Stimulated activated CD8-positive, alpha-beta memory T cell treated with anti-CD3 and anti-CD28 coated beads, Interleukin-7, amount 100 ng/mL, for 48 hours (primary cell): Measurements from ENCODE around the gene TF.
"Not testable (repeated sequence)": the region's sequence is repeated elsewhere in the genome, so short reads cannot be mapped to it uniquely, and the experiment has no call there.

Experiments
- DNase-seq, 2 donors: peaks; one replicate each; pipeline ENCODE4 v3.0.0-alpha.2; 2020; ENCODE audit warnings: low read depth in 1 of 2; ENCODE audit errors: extremely low read depth in 1 of 2

TF gene

DNA sequence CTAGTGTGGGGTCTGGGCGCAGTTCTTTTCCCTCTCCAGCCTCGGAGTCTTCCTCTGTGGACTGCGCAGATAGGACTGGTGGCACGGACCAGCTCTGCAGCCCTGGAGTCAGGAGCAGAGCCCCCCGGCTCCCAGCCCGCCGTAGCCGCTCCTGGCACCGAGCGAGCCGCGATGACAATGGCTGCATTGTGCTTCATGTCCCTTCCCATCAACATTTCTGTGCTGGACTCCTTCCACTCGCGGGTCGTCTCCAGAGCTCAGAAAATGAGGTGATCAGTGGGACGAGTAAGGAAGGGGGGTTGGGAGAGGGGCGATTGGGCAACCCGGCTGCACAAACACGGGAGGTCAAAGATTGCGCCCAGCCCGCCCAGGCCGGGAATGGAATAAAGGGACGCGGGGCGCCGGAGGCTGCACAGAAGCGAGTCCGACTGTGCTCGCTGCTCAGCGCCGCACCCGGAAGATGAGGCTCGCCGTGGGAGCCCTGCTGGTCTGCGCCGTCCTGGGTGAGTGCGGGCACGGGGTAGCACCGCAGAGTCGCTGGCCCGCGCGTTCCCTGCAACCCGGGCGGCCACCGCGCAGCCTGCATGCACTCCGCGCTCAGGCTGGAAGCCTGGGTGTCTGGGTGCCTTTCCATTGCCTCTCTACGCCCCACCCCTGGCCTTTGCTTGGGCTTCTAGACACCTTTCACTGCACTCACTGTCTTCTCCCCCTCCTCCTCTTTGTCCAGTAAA, at the start of gene TF:
TF (plus strand) TSS at position 413 of the 731 bp plus-strand sequence; CDS start at position 461, 48 bp downstream.
- DNase-seq = no peak

DNA sequence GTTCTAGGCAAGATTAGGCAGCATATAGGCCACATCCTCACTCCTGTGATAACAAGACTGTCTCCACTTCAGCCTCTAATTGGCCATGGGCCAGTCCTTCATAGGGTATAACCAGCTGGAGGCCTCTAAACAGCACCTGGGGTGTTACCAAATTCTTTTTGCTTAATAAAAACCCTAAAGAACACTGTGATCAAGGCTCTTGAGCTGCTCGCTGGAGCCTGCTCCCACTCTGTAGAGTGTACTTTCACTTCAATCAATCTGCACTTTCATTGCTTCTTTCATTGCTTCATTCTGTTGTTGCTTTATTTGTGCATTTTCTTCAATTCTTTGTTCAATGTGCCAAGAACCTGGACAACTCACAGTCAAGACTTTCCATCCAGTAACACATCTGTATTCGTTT, 48.2 kb upstream of the TF start:
- no peak for DNase-seq

DNA sequence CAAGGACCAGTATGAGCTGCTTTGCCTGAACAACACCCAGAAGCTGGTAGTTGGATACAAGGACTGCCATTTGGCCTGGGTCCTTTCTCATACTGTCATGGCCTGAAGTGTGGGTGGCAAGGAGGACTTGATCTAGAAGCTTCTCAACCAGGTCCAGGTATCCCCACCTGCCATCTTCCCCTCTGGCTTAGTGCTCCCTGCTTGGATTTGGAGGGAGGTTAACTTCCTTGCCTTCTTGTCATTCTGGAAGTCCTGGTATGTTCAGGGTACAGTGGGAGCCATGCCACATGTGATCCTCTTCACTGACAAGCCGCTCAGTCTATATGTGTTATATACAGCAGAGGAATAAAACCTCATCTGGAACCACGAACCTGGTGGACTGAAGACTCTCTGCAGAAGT, 46.7 kb upstream of the TF start:
- DNase-seq = no peak

DNA sequence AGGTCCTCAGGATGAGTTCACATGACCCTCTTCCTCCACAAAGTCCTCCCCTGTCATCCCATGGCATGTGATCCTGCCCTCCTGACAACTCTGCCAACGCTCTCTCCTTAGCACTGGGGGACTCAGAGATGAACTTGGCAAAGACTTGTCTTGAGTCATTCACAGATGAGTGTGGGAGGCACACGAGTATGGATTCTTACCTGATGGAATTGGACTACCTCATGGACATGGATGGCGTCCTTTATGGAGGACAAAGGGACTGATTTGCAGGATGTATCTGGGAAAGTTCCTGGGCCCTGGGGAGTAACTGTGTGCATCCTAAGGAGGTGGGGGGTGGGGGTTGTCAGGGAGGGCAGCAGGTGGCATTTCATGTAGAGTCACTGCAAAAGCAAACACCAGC, 46.3 kb upstream of the TF start:
- no peak for DNase-seq

DNA sequence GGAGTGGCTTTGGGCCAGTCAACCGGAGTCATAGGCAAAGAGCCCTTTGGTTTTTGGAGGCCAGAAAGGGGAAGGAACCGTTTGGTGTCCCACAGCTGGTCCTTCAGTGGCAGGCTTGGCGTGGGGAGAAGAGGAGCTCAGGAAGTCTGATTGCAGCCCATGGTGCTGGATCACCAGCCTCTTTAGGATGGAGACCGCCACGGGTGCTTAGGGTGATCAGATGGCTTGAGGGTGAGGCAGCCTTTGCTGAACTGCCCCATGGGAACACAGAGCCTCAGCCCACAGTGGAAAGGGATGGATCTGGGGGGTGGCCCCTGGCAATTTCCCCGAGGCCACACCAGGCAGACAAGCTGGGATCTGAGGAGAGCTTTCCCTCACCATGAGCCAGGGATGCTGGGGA, 45.8 kb upstream of the TF start:
- DNase-seq = no peak

DNA sequence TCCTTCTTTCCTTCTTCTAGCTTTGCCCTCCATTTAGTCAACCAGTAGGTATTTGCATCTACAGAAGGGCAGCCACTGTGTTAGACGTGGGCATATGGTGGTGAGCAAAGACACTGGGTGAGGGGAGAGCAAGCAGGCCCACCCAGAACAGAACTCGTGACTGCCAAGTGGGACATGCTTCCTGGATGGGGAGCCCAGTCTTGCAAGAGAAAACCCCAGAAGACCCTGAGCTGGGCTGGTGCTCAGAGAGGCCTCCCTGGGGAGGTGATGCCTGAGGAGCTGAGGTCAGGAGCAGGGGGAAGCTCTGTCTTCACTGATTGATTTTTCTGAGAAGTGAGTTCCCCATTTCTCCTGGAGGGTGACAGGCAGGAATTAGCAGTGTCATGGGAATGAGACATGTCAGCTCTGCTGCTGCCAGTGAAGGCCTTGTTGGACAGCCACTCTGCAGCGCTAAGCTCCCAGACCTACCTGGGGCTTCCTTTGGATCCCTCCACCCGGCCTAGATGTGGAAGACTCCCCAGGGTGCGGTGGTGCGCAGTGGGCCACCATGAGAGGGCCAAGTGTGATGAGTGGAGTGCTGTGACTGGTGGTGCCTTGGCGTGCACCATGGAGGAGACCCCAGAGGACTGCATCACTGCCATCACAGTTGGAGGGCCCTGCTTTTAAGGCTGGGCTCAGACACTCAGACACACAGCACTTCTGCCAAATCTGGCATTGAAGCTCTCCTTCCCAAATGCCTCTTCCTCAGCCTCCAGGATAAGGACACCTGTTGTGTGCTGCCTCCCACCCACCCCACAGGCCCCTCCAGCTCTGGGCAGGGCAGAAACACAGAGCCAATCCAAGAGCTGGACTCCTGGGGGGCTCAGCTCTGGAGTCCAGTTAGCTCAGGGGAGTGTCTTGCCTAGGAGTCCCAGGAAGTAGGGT, 44.5 kb upstream of the TF start:
- no peak for DNase-seq

DNA sequence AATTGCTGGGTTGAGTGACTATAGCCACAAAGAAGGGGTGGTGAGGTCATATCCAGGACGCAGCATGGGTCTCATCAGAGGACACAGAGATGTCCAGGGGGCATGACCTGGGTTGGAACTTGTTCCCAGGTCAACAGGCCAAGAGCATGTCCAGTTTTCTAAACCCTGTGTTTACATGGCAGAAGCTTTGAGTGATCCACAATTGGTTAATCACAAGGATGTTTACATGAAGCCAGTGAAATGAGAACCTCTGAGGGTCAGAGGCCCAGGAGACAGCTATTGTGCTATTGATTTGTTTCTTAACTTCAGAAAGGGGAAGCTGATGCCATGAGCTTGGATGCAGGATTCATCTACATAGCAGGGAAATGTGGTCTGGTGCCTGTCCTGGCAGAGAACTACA, 42.3 kb upstream of the TF start:
- no peak for DNase-seq

DNA sequence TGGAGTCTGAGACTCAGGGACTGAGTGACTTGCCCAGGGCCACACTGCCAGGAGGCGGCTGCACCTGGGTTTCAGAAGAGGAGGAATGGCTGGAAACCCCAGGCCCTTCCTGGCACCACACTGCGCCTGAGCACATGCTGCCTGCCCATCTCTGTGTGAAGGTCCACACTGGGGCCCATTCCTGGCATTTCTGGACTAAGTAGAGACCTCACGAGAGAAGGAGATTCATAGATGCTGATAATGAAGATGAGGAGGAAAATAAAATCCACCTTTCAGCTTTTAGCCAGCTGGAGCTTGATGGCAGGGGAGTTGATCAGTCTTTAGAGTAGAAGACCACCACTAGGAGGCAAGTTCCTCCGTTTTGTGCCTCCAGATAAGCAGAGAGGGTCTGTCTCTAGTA, 40.2 kb upstream of the TF start:
- DNase-seq = no peak

DNA sequence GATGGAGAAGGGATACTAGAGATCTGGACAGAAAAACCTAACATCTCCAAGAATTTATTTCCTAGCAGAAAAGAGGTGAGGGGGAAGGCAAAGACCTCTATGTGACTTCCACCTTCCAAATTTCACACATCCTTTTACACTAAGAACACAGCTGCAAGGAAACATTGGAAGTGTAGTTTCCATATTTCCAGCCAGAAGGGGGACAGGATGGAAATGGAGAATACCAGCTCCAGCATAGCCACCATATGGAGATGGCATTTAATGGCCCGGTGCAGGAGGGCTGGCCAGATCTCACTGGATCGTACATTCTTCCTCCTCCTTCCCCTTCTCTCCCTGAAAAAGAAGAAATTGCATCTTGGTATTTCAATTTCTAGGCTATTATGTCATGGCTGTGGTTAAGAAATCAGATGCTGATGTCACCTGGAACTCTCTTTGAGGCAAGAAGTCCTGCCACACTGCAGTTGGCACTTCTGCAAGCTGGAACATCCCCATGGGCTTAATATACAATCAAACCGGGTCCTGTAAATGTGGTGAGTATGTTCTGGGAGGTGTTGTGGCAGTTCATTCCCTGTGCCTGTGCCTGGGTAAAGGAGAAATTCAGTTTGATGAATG, 36.9 kb upstream of the TF start:
- DNase-seq = no peak

DNA sequence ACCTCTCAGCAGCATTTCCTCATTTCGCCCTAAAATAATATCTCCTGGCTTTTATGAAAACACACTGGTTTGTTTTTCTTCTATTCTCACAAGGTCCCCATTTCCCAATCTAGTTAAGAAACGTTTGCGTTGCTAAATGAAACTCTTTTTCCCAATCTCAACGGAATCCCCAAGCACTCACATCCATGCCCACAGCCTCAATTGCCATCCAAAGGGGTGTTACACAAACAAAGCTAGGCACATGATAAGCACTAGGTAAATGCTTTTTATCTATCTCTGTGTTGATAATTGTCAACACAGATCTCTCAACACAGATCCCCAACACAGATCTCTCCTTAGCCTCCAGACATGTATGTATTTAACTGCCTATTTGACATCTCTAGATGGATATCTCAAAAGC, 35.2 kb upstream of the TF start:
- DNase-seq = no peak

DNA sequence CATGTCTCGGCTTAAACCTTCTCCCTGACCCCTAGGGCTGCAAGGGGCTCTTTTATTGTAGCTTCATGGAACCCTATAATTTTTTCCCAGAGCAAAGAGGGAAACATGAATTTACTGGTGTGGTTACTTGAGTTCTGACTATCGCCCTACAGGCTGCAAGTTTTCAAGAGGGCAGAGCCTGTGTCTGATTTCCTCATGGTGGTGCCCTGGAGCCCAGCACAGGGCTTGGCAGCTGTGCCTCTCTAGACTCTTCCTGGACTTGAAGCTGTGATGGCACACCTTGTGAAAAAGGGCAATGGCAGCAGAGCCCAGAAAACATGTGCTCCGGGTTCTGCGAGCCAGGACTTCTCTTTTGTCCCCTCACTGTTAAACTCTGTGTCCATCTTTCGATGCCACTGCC, 34.2 kb upstream of the TF start:
- no peak for DNase-seq

DNA sequence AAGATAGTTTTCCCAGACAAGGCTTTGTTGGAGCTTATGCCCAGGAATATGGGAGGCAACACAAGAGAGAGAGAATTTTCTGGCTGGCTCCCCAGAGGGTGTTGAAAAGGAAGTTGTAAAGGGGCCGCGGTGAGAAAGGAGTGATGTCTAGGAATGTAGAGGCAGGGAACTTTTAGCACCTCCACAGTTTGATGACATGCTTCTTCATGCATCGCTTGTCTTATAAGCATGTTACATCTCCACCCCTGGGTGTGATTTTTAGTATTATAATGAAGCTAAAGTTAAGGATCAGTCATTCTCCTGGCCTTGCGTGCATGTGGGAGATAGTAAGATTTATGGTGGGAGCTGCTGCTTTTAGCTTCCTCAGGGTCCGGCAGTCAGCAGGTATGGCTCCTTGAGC, 32.8 kb upstream of the TF start:
- DNase-seq = no peak

DNA sequence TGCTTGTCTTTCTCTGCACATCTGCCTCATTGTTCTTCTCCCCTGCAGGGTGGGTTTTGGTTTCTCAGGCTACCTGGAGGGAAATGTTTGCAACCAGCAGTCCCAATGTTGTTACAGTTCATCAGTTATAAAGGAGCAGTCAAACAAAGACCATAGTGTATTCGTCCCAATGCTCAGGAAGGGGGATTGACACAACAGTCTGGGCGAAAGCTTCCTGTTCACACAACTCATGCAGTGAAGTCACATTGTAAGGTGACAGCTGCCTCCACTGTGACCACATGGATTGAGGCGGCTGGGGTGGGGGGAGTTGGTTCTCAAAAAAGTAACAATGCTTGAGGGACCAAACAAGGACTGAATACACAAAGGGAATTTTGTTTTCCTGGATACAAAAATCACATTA, 28.8 kb upstream of the TF start:
- DNase-seq = no peak

DNA sequence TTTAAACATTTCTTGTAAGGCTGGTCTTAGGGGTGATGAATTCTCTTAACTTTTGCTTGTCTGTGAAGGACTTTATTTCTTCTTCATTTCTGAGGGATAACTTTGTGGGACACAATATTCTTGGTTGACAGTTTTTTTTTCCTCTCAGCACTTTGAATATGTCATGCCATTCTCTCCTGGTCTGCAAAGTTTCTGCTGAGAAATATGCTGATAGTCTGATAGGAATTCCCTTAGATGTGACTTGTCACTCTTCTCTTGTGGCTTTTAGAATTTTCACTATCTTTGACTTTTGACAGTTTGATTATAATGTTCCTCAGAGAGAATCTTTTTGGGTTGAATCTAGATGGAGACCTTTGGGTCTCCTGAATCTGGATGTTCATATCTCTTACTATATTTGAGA, 23.3 kb upstream of the TF start:
- no peak for DNase-seq

DNA sequence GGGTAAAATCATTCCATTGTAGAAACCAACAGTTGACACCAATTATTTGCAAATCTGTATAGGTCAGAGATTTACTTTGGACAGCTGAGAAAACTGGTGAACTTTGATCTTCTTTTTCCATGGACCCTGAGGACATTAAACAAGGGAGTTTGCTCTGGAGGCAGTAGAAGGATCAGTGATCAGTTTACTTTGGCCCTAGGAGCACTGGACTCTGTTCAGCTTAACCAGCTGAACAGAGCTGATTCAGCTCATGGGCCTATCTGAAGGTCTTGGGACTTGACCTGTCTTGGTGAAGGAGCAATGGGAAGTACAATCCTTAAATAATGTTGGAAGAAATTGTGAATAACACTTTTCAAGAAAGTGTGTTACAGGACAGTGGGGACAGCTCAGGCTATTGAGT, 15.2 kb upstream of the TF start:
- DNase-seq = no peak

DNA sequence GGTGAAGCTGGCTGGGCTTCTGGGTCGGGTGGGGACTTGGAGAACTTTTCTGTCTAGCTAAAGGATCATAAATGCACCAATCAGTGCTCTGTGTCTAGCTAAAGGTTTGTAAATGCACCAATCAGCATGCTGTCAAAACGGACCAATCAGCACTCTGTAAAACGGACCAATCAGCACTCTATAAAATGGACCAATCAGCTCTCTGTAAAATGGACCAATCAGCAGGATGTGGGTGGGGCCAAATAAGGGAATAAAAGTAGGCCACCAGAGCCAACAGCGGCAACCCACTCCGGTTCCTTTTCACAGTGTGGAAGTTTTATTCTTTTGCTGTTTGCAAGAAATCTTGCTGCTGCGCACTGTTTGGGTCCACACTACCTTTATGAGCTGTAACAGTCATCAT, 14.0 kb upstream of the TF start:
- not testable (repeated sequence) for DNase-seq

DNA sequence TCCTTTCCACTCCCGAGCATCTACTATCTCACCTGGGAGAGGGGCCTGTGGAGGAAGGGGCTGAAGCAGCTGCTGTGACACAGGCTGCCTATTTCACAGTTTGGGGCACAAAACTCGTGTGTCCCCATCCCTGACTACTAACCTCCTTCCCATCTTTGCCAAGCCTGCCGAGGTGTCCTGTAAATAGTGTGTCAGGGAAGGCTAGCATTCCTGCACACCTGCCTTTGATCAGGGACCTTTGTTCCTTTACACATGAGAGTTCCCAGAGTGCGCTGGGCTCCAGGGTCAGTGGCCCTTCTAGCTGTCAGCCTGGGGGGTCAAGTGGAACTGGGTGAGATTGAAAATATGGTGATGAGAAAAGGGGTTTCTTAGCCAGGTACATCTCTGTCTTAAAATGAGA, 13.0 kb upstream of the TF start:
- DNase-seq = no peak

DNA sequence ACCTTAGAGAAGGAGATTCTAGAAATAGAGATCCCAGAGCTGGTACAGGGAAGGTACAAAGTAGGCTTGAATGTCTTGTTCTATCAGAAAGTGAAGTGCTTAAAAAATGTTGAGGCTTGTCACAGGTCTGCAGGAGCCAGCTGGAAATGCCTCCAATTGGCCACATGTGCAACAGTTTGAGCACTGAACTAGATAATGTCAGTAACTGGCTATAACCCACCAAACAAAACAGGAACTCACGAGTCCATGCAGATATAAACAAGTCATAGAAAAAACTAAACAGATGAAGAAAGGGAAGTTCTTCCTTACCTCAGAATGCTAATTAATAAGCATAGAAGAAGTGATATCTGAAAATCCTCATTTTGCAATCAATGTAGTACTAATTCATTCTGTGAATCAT, 11.9 kb upstream of the TF start:
- DNase-seq = no peak

DNA sequence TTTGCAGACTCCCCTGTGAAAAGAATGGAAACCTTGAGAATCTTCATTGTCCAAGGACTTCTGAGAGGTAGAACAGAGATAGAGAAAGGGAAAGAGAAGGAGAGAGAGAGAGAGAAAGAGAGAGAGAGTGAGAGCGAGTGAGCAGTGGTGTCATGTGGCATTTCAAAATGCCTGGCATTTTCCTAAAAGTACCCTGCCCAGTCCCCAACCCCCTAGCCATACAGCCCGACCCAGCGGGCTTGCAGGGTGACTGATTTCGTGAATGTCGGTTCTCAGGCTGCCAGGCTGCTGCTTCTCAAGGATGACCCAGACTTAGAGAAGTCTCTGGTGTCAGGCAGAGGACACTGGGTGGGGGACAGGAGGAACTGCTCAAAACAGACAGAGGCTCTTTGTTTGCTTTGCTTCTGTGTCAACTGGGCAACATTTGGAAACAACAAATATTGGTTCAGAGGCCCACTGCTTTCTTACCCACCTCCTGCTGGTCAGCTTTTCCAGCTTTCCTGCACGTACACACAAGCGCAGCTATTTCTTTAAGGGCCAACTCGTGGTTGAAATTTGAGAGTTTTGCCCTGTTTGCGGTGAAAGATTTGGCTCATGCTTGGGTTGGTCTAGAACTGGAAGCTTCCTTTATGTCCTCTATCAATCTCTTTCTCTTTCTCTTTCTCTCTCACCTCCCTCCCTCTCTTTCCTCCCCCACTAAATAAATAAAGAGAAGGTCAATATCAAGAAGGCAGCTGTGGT, 3.7 kb upstream of the TF start:
- DNase-seq = no peak

DNA sequence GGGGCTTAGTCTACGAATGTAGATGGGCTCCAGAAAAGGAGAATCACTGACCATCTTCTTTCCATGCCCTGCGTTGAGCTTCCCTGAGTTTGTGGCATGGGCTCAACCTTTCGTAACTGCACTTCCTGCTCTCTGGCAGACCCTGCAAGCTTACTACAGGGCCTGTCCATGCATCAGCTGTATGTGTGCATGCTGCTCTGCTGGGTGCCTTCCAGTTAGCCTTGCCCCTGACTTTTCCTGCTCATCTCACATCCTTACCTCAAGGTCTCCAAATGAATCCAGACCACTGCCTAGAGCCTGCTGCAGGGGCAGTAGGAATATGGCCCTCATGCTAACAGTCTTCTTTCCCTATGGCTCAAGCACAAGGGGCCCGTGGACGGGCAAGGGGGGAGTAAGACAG, 2.0 kb upstream of the TF start:
- DNase-seq = no peak

DNA sequence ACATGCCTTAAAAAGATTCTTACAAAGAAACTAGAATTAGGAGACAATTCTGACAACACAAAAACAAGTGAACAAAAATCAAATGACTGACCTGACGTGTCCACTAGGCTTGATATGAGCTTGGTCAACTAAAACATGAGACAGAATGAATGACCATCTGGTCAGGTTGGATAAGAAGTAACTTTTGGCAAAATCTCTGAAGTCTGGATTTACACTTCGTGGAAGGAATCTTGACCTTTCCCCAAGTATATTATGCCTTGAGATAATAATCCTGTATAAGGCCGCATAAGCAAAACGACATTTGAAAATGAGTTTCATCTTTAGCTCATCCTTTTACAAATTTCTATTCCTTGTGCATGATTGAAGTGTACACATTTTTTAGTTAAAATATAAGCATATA, 1.1 kb upstream of the TF start:
- DNase-seq = no peak
